Mesothelial cell of epicardium (in vitro differentiated cells): ENCODE data around the gene OR5T3. TPM values are rescaled to one million over a fixed set of nuclear protein-coding genes. Genes with fewer than 3 reads are reported as not detected.
"Not testable (repeated sequence)": the region's sequence is repeated elsewhere in the genome, so short reads cannot be mapped to it uniquely, and the experiment has no call there.

Experiments used
- DNase-seq, 2 experiments: peaks; one replicate each; pipeline ENCODE4 v3.0.0; 2021; ENCODE audit warnings: low spot score in 2 of 2; ENCODE audit not compliant: unreplicated experiment in 2 of 2
- H3K27ac Mint-ChIP-seq: 2 replicates; pipeline ENCODE4 v1.8.0; 2021; ENCODE audit warnings: mixed read lengths
- H3K27me3 Mint-ChIP-seq: 2 replicates; pipeline ENCODE4 v1.8.0; 2021; ENCODE audit warnings: low read depth, mixed read lengths
- H3K36me3 Mint-ChIP-seq: 2 replicates; pipeline ENCODE4 v1.8.0; 2021; ENCODE audit warnings: mixed read lengths
- H3K4me1 Mint-ChIP-seq: 2 replicates; pipeline ENCODE4 v1.8.0; 2021; ENCODE audit warnings: mixed read lengths
- H3K4me3 Mint-ChIP-seq: 2 replicates; pipeline ENCODE4 v1.8.0; 2021; ENCODE audit warnings: mild to moderate bottlenecking, moderate library complexity, mixed read lengths
- H3K9me3 Mint-ChIP-seq: 2 replicates; pipeline ENCODE4 v1.8.0; 2021; ENCODE audit warnings: mixed read lengths
- total RNA-seq: library from RNA; stranded (reverse); gene quantifications from 3 replicates; pipeline ENCODE4 v1.2.1, GENCODE V29; 2021
- TF ChIP-seq, protein P1 (sequence below): fragments of 200-600 bp; sonication (generic); IDR thresholded peaks from one replicate; pipeline ENCODE4 v1.5.0; 2021; ENCODE audit warnings: antibody characterized with exemption; ENCODE audit not compliant: unreplicated experiment

The OR5T3 gene
- not detected in 3 replicates for total RNA-seq

DNA sequence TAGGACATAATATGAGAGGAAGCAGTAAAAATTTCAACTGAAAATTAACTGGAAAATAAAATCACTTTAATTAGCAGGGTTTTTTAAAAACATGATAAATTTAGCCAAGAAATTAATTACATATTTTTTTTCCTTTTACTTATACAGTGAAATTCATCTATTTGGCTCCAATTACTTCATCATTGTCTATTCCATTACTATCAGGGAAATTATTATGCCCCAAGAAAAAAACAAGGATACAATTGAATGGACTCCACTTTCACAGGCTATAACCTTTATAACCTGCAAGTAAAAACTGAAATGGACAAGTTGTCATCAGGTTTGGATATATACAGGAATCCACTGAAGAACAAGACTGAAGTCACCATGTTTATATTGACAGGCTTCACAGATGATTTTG, at the start of gene OR5T3:
TSS of gene OR5T3 (plus strand) at position 301 of the 400 bp plus-strand sequence. CDS start at position 301, 0 bp downstream.
- H3K27me3 Mint-ChIP-seq: no peaks in the 10 kb centered on the region
- H3K36me3 Mint-ChIP-seq: no peaks in the 10 kb centered on the region
- H3K9me3 Mint-ChIP-seq: peaks cover 12% of the 10 kb centered on the region
- TF ChIP-seq, protein P1, sequence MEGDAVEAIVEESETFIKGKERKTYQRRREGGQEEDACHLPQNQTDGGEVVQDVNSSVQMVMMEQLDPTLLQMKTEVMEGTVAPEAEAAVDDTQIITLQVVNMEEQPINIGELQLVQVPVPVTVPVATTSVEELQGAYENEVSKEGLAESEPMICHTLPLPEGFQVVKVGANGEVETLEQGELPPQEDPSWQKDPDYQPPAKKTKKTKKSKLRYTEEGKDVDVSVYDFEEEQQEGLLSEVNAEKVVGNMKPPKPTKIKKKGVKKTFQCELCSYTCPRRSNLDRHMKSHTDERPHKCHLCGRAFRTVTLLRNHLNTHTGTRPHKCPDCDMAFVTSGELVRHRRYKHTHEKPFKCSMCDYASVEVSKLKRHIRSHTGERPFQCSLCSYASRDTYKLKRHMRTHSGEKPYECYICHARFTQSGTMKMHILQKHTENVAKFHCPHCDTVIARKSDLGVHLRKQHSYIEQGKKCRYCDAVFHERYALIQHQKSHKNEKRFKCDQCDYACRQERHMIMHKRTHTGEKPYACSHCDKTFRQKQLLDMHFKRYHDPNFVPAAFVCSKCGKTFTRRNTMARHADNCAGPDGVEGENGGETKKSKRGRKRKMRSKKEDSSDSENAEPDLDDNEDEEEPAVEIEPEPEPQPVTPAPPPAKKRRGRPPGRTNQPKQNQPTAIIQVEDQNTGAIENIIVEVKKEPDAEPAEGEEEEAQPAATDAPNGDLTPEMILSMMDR: no peak
- no peak for DNase-seq
- H3K4me1 Mint-ChIP-seq: no peaks in the 10 kb centered on the region
- H3K27ac Mint-ChIP-seq: no peak within 1 kb of the TSS
- no peak within 1 kb of the TSS for H3K4me3 Mint-ChIP-seq

DNA sequence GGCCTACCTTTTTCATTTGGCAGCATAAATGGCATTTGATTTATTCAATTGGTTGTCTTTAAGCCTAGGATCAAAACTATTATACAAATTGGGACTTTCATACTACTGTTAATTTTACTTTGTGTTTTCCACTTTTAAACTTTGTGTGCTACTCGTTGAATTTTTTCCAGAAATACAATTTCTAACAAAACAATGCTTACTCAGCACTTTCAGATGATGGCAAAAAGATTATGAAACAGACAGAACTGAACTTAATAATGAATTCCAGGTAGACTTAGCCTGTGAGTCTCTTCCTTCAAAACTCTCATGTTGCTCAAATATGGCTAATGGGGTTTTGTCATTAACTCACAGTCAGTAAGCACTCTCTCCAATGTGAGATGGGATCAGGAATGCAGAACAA, 44.3 kb upstream of the OR5T3 start:
- Mint-ChIP-seq H3K27me3 (no peaks in the 10 kb centered on the region), H3K4me1 (no peaks in the 10 kb centered on the region), H3K4me3 (no peak overlapping the region), H3K9me3 (peaks cover 10% of the 10 kb centered on the region), H3K27ac (no peak overlapping the region), H3K36me3 (no peaks in the 10 kb centered on the region)
- no peak for DNase-seq
- TF ChIP-seq, protein P1: no peak

DNA sequence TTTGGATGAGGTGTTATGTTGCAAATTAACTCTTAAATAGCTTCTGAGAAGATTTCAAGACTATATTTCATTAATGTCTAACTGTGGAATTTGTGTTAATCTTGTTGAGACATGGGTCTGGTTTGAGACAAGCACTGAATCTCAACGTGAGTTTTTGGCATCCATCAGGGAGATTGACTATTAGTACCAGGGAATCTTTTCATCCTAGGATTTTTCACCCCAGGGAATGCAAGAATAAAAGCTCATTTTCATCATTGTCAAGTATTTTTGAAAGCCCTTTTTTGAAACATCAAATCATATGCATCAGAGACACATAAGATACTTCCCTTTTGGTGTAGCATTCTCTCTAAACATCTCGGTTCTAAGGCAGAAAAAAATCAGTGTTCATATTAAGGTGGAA, 37.5 kb upstream of the OR5T3 start:
- no peaks in the 10 kb centered on the region for H3K4me1 Mint-ChIP-seq
- TF ChIP-seq, protein P1: no peak
- DNase-seq: no peak
- H3K27ac Mint-ChIP-seq: no peak overlapping the region
- H3K36me3 Mint-ChIP-seq: no peaks in the 10 kb centered on the region
- H3K9me3 Mint-ChIP-seq: peaks cover 36% of the 10 kb centered on the region
- H3K27me3 Mint-ChIP-seq: no peaks in the 10 kb centered on the region
- H3K4me3 Mint-ChIP-seq: no peak overlapping the region

DNA sequence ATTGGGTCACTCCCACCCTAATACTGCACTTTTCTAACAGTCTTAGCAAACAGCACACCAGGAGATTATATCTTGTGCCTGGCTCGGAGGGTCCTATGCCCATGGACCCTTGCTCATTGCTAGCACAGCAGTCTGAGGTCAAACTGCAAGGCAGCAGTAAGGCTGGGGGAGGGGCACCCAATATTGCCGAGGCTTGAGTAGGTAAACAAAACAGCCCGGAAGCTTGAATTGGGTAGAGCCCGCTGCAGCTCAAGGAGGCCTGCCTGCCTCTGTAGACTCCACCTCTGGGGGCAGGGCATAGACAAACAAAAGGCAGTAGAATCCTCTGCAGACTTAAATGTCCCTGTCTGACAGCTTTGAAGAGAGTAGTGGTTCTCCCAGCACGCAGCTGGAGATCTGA, 32.3 kb upstream of the OR5T3 start:
- H3K4me3 Mint-ChIP-seq, DNase-seq, H3K27ac Mint-ChIP-seq, H3K4me1 Mint-ChIP-seq, H3K36me3 Mint-ChIP-seq, H3K27me3 Mint-ChIP-seq: not testable (repeated sequence)
- H3K9me3 Mint-ChIP-seq: peaks cover 57% of the 10 kb centered on the region

DNA sequence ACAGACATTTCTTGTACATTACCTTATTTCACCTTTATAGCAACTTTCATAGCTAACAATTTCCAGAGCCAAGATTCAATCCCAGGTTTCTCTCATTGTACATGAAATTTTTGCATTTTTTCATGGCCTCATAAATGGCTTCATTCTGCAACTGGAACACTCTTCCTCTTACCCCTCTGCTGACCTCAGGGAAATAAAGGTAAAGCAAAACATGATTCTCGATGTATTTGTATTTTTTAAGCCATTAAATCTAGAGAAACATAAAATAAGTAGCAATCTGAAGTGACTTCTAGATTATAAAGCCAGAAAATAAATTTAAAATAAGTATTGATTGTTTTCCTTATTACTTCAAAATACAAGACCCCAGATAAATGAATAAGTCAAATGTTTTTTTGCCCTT, 17.9 kb upstream of the OR5T3 start, which contains the start of gene OR5T2:
TSS of gene OR5T2 (minus strand) at position 101 of the 400 bp plus-strand sequence. CDS start 1,193 bp downstream, outside the sequence.
- no peaks in the 10 kb centered on the region for H3K4me1 Mint-ChIP-seq
- H3K27ac Mint-ChIP-seq: no peak within 1 kb of the TSS
- H3K27me3 Mint-ChIP-seq: no peaks in the 10 kb centered on the region

DNA sequence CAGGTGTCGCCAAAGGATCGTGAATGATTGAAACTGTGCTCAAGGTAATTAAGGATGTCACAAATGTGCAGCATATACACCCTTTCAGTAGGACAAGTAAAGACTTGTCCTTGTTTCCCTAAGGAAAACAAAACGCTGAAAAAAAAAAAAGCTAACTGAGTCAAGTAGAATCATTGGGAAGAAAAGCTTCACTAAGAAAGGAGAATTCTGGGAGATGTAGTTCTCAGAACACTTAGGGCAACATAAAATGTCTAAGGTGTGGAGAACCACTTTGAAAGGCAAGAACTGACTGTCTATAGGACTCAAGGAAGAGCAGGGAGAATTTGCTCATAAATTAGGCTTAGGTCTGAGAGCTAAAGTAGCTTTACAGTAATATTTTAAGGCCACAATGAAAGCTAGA, 19.0 kb downstream of the OR5T3 start:
- TF ChIP-seq, protein P1: no peak

More for the DNA sequence above, 17.9 kb upstream of the OR5T3 start, which contains the start of gene OR5T2:
- H3K4me3 Mint-ChIP-seq: no peak within 1 kb of the TSS
- no peaks in the 10 kb centered on the region for H3K36me3 Mint-ChIP-seq
- DNase-seq: no peak
- H3K9me3 Mint-ChIP-seq: peaks cover 16% of the 10 kb centered on the region
- TF ChIP-seq, protein P1: no peak

More for the DNA sequence above, 19.0 kb downstream of the OR5T3 start:
- Mint-ChIP-seq H3K4me1 (no peaks in the 10 kb centered on the region), H3K27me3 (no peaks in the 10 kb centered on the region), H3K9me3 (peaks cover 23% of the 10 kb centered on the region), H3K4me3 (no peak overlapping the region), H3K27ac (no peak overlapping the region), H3K36me3 (no peaks in the 10 kb centered on the region)
- DNase-seq: no peak
